ENCODE measurements around the gene BSG. TPM values are rescaled to one million over a fixed set of nuclear protein-coding genes. Genes with fewer than 3 reads are reported as not detected.
A peak's percentile ranks its signal among the peaks of the same experiment; 100 is the strongest.

The BSG gene
- total and polyA plus RNA-seq, 9 of the 15 experiments (the other 6 are each of a cell fraction or from before 2014, with no cell fraction given) = 4.6 to 495 (median 187) TPM

DNA sequence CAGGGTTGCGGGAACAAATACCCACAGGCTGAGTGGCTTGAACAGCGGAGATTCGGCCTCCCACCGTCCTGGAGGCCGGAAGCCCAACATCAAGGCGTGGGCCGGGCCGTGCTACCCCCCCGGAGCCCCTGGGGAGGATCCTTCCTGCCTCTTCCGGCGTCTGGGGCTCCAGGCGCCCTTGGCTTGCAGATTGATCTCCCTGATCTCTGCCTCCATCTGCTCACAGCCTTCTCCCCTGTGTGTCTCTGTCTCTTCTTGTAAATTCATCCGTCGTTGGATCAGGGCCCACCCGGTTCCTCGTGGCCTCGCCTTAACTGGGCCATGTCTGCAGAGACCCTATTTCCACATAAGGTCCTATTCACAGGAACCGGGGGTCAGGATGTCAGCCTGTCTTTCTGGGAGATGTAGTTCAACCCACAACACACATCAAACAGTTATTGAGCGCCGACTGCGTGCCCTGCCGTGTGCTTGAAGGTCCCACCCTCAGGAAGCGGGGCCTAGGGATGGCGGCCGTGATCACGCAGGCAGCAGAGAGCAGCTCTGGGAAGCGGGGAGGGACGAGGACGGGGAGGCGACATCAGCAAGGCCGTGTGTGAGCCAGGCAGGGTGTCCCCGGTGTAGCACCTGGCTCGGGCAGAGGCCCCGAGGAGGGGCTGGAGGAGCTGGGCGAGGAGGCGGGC is 38.5 kb downstream of the BSG start (continued):
- TF ChIP-seq PHB (CRISPR knock-in tag; IDR thresholded peaks at IDR 0.05) (no peak), MYNN (IDR thresholded peaks at IDR 0.05) (no peak), MYNN (CRISPR knock-in tag; IDR thresholded peaks at IDR 0.05) (no peak), NCOA6 (IDR thresholded peaks at IDR 0.05) (no peak), EGR1 (conservative IDR thresholded peaks at IDR 0.05) (peak; percentile 89), RB1 (IDR thresholded peaks at IDR 0.05; ENCODE audit: low read depth) (0 out of 2 replicates have a peak, but pooled peaks have one; percentile 15), NRF1 (conservative IDR thresholded peaks at IDR 0.05 in 1 of 2, IDR thresholded peaks at IDR 0.05 in 1 of 2) (peak in 1 of 2 experiments; percentile 19; a peak in 1 of 4 replicates), RBFOX2 (IDR thresholded peaks at IDR 0.05; ENCODE audit: low read depth, low read length) (peak; percentile 67), PKNOX1 (IDR thresholded peaks at IDR 0.05) (peak; percentile 31), TOE1 (IDR thresholded peaks at IDR 0.05; ENCODE audit: borderline replicate concordance) (no peak), TOE1 (CRISPR knock-in tag; IDR thresholded peaks at IDR 0.05; ENCODE audit: borderline replicate concordance, low read depth) (no peak), RBM22 (IDR thresholded peaks at IDR 0.05; ENCODE audit: low read depth, low read length, poor library complexity, severe bottlenecking) (no peak), ZNF778 (CRISPR knock-in tag; IDR thresholded peaks at IDR 0.05) (no peak), ZNF830 (CRISPR knock-in tag; IDR thresholded peaks at IDR 0.05) (no peak), SAFB2 (IDR thresholded peaks at IDR 0.05; ENCODE audit: borderline replicate concordance, low read depth, low read length, severe bottlenecking) (no peak)
- TF ChIP-seq, protein P1, sequence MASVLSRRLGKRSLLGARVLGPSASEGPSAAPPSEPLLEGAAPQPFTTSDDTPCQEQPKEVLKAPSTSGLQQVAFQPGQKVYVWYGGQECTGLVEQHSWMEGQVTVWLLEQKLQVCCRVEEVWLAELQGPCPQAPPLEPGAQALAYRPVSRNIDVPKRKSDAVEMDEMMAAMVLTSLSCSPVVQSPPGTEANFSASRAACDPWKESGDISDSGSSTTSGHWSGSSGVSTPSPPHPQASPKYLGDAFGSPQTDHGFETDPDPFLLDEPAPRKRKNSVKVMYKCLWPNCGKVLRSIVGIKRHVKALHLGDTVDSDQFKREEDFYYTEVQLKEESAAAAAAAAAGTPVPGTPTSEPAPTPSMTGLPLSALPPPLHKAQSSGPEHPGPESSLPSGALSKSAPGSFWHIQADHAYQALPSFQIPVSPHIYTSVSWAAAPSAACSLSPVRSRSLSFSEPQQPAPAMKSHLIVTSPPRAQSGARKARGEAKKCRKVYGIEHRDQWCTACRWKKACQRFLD (CRISPR knock-in tag; IDR thresholded peaks at IDR 0.05) = peak; percentile 54; the same call in 1 of the 2 replicates
- TF ChIP-seq, protein P2, sequence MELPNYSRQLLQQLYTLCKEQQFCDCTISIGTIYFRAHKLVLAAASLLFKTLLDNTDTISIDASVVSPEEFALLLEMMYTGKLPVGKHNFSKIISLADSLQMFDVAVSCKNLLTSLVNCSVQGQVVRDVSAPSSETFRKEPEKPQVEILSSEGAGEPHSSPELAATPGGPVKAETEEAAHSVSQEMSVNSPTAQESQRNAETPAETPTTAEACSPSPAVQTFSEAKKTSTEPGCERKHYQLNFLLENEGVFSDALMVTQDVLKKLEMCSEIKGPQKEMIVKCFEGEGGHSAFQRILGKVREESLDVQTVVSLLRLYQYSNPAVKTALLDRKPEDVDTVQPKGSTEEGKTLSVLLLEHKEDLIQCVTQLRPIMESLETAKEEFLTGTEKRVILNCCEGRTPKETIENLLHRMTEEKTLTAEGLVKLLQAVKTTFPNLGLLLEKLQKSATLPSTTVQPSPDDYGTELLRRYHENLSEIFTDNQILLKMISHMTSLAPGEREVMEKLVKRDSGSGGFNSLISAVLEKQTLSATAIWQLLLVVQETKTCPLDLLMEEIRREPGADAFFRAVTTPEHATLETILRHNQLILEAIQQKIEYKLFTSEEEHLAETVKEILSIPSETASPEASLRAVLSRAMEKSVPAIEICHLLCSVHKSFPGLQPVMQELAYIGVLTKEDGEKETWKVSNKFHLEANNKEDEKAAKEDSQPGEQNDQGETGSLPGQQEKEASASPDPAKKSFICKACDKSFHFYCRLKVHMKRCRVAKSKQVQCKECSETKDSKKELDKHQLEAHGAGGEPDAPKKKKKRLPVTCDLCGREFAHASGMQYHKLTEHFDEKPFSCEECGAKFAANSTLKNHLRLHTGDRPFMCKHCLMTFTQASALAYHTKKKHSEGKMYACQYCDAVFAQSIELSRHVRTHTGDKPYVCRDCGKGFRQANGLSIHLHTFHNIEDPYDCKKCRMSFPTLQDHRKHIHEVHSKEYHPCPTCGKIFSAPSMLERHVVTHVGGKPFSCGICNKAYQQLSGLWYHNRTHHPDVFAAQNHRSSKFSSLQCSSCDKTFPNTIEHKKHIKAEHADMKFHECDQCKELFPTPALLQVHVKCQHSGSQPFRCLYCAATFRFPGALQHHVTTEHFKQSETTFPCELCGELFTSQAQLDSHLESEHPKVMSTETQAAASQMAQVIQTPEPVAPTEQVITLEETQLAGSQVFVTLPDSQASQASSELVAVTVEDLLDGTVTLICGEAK (IDR thresholded peaks at IDR 0.05) = peak; percentile 89
- TF ChIP-seq, protein P2 (CRISPR knock-in tag; IDR thresholded peaks at IDR 0.05) = no peak
